Measurements from ENCODE around the gene ACP1.

The ACP1 gene

GRCh38 chr2:283996-284794, 19.4 kb downstream of the ACP1 start:
- H3K36me3 ChIP-seq (ENCODE audit: insufficient read depth, low read length), result peaks cover 28% of the 10 kb centered on the region
- no peak overlapping the region for H3K4me3 ChIP-seq (ENCODE audit: low read length)
- peaks cover 12% of the 10 kb centered on the region for H3K27me3 ChIP-seq (ENCODE audit: control insufficient read depth, insufficient read depth, low read length)
- H3K4me2 ChIP-seq (ENCODE audit: low read length), result no peak overlapping the region
- H3K9me3 ChIP-seq (replicated peaks; ENCODE audit: low read length), result no peaks in the 10 kb centered on the region
- H3K9ac ChIP-seq (ENCODE audit: low read depth, low read length), result no peak overlapping the region
- H3K4me1 ChIP-seq (ENCODE audit: control insufficient read depth, insufficient read depth, low read length), result peaks cover 6% of the 10 kb centered on the region

GRCh38 chr2:284896-285492, 20.2 kb downstream of the ACP1 start:
- Histone ChIP-seq H3K27me3 (ENCODE audit: control insufficient read depth, insufficient read depth, low read length) (peaks cover 18% of the 10 kb centered on the region), H3K9me3 (replicated peaks; ENCODE audit: low read length) (no peaks in the 10 kb centered on the region), H3K36me3 (ENCODE audit: insufficient read depth, low read length) (peaks cover 20% of the 10 kb centered on the region), H3K9ac (ENCODE audit: low read depth, low read length) (no peak overlapping the region), H3K4me2 (ENCODE audit: low read length) (no peak overlapping the region), H3K4me3 (ENCODE audit: low read length) (no peak overlapping the region), H3K4me1 (ENCODE audit: control insufficient read depth, insufficient read depth, low read length) (peaks cover 14% of the 10 kb centered on the region)

GRCh38 chr2:285531-285930, 20.8 kb downstream of the ACP1 start:
- peaks cover 24% of the 10 kb centered on the region for H3K27me3 ChIP-seq (ENCODE audit: control insufficient read depth, insufficient read depth, low read length)
- no peak overlapping the region for H3K9ac ChIP-seq (ENCODE audit: low read depth, low read length)
- peaks cover 17% of the 10 kb centered on the region for H3K36me3 ChIP-seq (ENCODE audit: insufficient read depth, low read length)
- H3K4me1 ChIP-seq (ENCODE audit: control insufficient read depth, insufficient read depth, low read length), result peaks cover 15% of the 10 kb centered on the region
- no peak overlapping the region for H3K4me3 ChIP-seq (ENCODE audit: low read length)
- no peak overlapping the region for H3K4me2 ChIP-seq (ENCODE audit: low read length)
- H3K9me3 ChIP-seq (replicated peaks; ENCODE audit: low read length), result no peaks in the 10 kb centered on the region

- H3K9ac ChIP-seq (ENCODE audit: low read depth, low read length), result no peak overlapping the region
- H3K4me1 ChIP-seq (ENCODE audit: control insufficient read depth, insufficient read depth, low read length), result peaks cover 15% of the 10 kb centered on the region
- no peak overlapping the region for H3K4me3 ChIP-seq (ENCODE audit: low read length)
- H3K4me2 ChIP-seq (ENCODE audit: low read length), result no peak overlapping the region
- H3K9me3 ChIP-seq (replicated peaks; ENCODE audit: low read length), result no peaks in the 10 kb centered on the region
- peaks cover 12% of the 10 kb centered on the region for H3K36me3 ChIP-seq (ENCODE audit: insufficient read depth, low read length)
- H3K27me3 ChIP-seq (ENCODE audit: control insufficient read depth, insufficient read depth, low read length), result peaks cover 28% of the 10 kb centered on the region
Observed at GRCh38 chr2:286035-286434, 21.3 kb downstream of the ACP1 start.

- no peaks in the 10 kb centered on the region for H3K9me3 ChIP-seq (replicated peaks; ENCODE audit: low read length)
- H3K36me3 ChIP-seq (ENCODE audit: insufficient read depth, low read length), result peaks cover 5% of the 10 kb centered on the region
- H3K4me3 ChIP-seq (ENCODE audit: low read length), result no peak overlapping the region
- peaks cover 34% of the 10 kb centered on the region for H3K27me3 ChIP-seq (ENCODE audit: control insufficient read depth, insufficient read depth, low read length)
- H3K4me1 ChIP-seq (ENCODE audit: control insufficient read depth, insufficient read depth, low read length), result peaks cover 15% of the 10 kb centered on the region
- H3K9ac ChIP-seq (ENCODE audit: low read depth, low read length), result no peak overlapping the region
- H3K4me2 ChIP-seq (ENCODE audit: low read length), result peak overlapping the region; percentile 72
Observed at GRCh38 chr2:286774-287392, 22.1 kb downstream of the ACP1 start.

- Histone ChIP-seq H3K4me1 (ENCODE audit: control insufficient read depth, insufficient read depth, low read length) (peaks cover 15% of the 10 kb centered on the region), H3K9ac (ENCODE audit: low read depth, low read length) (no peak overlapping the region), H3K4me3 (ENCODE audit: low read length) (peak overlapping the region; percentile 35), H3K27me3 (ENCODE audit: control insufficient read depth, insufficient read depth, low read length) (peaks cover 38% of the 10 kb centered on the region), H3K4me2 (ENCODE audit: low read length) (peak overlapping the region; percentile 72), H3K36me3 (ENCODE audit: insufficient read depth, low read length) (no peaks in the 10 kb centered on the region), H3K9me3 (replicated peaks; ENCODE audit: low read length) (no peaks in the 10 kb centered on the region)
Observed at GRCh38 chr2:287471-287885, 22.7 kb downstream of the ACP1 start.

- Histone ChIP-seq H3K9me3 (replicated peaks; ENCODE audit: low read length) (no peaks in the 10 kb centered on the region), H3K9ac (ENCODE audit: low read depth, low read length) (no peak within 1 kb of the TSS), H3K4me2 (ENCODE audit: low read length) (peak within 1 kb of the TSS; percentile 72), H3K4me3 (ENCODE audit: low read length) (peak within 1 kb of the TSS; percentile 35), H3K36me3 (ENCODE audit: insufficient read depth, low read length) (no peaks in the 10 kb centered on the region), H3K27me3 (ENCODE audit: control insufficient read depth, insufficient read depth, low read length) (peaks cover 40% of the 10 kb centered on the region), H3K4me1 (ENCODE audit: control insufficient read depth, insufficient read depth, low read length) (peaks cover 15% of the 10 kb centered on the region)
Observed at GRCh38 chr2:287911-288757, 23.4 kb downstream of the ACP1 start, which contains the start of gene ALKAL2. Gene ALKAL2 (minus strand): TSS chr2:288091. CDS start chr2:287835, 256 bp downstream.

- Histone ChIP-seq H3K9ac (ENCODE audit: low read depth, low read length) (no peak overlapping the region), H3K4me3 (ENCODE audit: low read length) (peak overlapping the region; percentile 69), H3K4me2 (ENCODE audit: low read length) (peak overlapping the region; percentile 90), H3K9me3 (replicated peaks; ENCODE audit: low read length) (no peaks in the 10 kb centered on the region), H3K4me1 (ENCODE audit: control insufficient read depth, insufficient read depth, low read length) (peaks cover 15% of the 10 kb centered on the region), H3K27me3 (ENCODE audit: control insufficient read depth, insufficient read depth, low read length) (peaks cover 40% of the 10 kb centered on the region), H3K36me3 (ENCODE audit: insufficient read depth, low read length) (no peaks in the 10 kb centered on the region)
Observed at GRCh38 chr2:288758-289361, 24.1 kb downstream of the ACP1 start.

GRCh38 chr2:289362-290089, 24.8 kb downstream of the ACP1 start:
- no peak overlapping the region for H3K9ac ChIP-seq (ENCODE audit: low read depth, low read length)
- H3K27me3 ChIP-seq (ENCODE audit: control insufficient read depth, insufficient read depth, low read length), result peaks cover 40% of the 10 kb centered on the region
- peak overlapping the region; percentile 90 for H3K4me2 ChIP-seq (ENCODE audit: low read length)
- H3K4me3 ChIP-seq (ENCODE audit: low read length), result peak overlapping the region; percentile 69
- H3K9me3 ChIP-seq (replicated peaks; ENCODE audit: low read length), result no peaks in the 10 kb centered on the region
- peaks cover 15% of the 10 kb centered on the region for H3K4me1 ChIP-seq (ENCODE audit: control insufficient read depth, insufficient read depth, low read length)
- no peaks in the 10 kb centered on the region for H3K36me3 ChIP-seq (ENCODE audit: insufficient read depth, low read length)

- Histone ChIP-seq H3K36me3 (ENCODE audit: insufficient read depth, low read length) (no peaks in the 10 kb centered on the region), H3K4me3 (ENCODE audit: low read length) (peak overlapping the region; percentile 69), H3K4me1 (ENCODE audit: control insufficient read depth, insufficient read depth, low read length) (peaks cover 15% of the 10 kb centered on the region), H3K9ac (ENCODE audit: low read depth, low read length) (no peak overlapping the region), H3K27me3 (ENCODE audit: control insufficient read depth, insufficient read depth, low read length) (peaks cover 40% of the 10 kb centered on the region), H3K9me3 (replicated peaks; ENCODE audit: low read length) (no peaks in the 10 kb centered on the region), H3K4me2 (ENCODE audit: low read length) (peak overlapping the region; percentile 90)
Observed at GRCh38 chr2:290090-290722, 25.5 kb downstream of the ACP1 start.

All from skeletal muscle satellite cell (primary cell).